Measurements from ENCODE around the gene CFHR5. TPM values are rescaled to one million over a fixed set of nuclear protein-coding genes. Genes with fewer than 3 reads are reported as not detected.

The CFHR5 gene
- total RNA-seq, 1 experiment from 2014 or later, result not detected

DNA sequence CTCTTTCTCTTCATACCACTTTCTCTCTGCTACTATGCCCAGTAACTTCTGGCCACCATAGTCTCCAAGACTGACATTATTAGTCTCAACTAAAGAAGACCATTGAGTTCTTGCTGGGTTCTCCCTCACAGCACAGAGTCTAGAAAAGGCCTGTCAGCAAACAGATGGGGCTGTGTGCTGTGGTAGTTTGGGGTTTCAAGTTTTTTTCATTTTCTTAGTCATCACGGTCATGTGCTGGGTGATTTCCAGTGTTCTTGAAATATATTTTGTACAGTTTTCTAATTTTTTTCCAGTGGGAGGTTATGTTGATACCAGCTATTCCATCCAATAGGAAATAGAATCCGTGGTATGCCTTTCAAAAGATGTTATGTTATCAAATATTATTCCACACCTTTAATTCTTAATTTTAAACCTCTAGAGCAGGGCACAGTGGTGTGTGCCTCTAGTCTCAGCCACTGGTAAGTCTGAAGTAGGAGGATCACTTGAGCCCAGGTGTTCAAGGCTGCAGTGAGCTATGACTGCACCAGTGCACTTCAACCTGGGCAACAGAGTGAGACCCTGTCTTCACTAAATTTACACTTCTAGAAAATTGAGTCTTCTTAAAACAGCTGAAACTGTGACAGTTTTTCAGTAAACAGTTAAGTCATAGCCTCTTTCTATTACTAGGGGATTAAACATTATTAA lies 25.5 kb upstream of the CFHR5 start:
- H3K4me3 Mint-ChIP-seq (ENCODE audit: unreplicated experiment), result no peak overlapping the region
- no peaks in the 10 kb centered on the region for H3K27me3 Mint-ChIP-seq (ENCODE audit: insufficient read depth, unreplicated experiment)
- Histone ChIP-seq H3K27me3 (replicated peaks; ENCODE audit: control insufficient read depth, insufficient read depth, low read length) (no peaks in the 10 kb centered on the region), H3K9me3 (no peaks in the 10 kb centered on the region), H3K36me3 (ENCODE audit: control insufficient read depth, insufficient read depth, low read length) (no peaks in the 10 kb centered on the region), H3K4me3 (ENCODE audit: low read depth, low read length) (no peak overlapping the region), H3K4me1 (no peaks in the 10 kb centered on the region)
- intact Hi-C loops (cut with micrococcal nuclease; ENCODE audit: unreplicated experiment), result no loop called here
- BruUV-seq (replicated peaks), result no TSS peak
- H3K27ac Mint-ChIP-seq (ENCODE audit: unreplicated experiment), result no peak overlapping the region
- POLR2A ChIA-PET, result no interaction called here
- CTCF ChIA-PET, result no interaction called here
- no peaks in the 10 kb centered on the region for H3K4me1 Mint-ChIP-seq (ENCODE audit: low read depth, unreplicated experiment)
- TF ChIP-seq, protein P1, sequence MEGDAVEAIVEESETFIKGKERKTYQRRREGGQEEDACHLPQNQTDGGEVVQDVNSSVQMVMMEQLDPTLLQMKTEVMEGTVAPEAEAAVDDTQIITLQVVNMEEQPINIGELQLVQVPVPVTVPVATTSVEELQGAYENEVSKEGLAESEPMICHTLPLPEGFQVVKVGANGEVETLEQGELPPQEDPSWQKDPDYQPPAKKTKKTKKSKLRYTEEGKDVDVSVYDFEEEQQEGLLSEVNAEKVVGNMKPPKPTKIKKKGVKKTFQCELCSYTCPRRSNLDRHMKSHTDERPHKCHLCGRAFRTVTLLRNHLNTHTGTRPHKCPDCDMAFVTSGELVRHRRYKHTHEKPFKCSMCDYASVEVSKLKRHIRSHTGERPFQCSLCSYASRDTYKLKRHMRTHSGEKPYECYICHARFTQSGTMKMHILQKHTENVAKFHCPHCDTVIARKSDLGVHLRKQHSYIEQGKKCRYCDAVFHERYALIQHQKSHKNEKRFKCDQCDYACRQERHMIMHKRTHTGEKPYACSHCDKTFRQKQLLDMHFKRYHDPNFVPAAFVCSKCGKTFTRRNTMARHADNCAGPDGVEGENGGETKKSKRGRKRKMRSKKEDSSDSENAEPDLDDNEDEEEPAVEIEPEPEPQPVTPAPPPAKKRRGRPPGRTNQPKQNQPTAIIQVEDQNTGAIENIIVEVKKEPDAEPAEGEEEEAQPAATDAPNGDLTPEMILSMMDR (IDR thresholded peaks at IDR 0.05; ENCODE audit: insufficient read depth in 1 of 2, low read depth in 1 of 2, low read length in 1 of 2, severe bottlenecking in 1 of 2, unreplicated experiment in 1 of 2), result no peak
- H3K9me3 Mint-ChIP-seq (ENCODE audit: unreplicated experiment), result peaks cover 11% of the 10 kb centered on the region
- no peaks in the 10 kb centered on the region for H3K36me3 Mint-ChIP-seq (ENCODE audit: insufficient read depth, unreplicated experiment)
- DNase-seq, result no peak

DNA sequence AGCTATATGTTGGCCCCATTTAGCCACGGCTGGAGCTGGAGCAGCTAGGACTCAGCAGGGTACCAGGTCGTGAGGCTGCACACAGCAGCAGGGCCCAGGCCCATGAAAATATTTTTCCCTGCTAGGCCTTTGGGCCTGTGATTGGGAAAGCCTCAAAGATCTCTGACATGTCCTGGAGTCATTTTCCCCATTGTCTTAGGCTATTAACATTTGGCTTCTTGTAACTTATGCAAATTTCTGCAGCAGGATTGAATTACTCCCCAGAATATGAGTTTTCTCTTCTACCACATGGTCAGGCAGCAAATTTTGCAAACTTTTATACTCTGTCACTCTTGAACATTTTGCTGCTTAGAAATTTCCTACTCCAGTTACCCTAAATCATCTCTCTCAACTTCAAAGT lies 22.6 kb upstream of the CFHR5 start:
- BruUV-seq (replicated peaks), result no TSS peak
- H3K4me1 Mint-ChIP-seq (ENCODE audit: low read depth, unreplicated experiment), result no peaks in the 10 kb centered on the region
- DNase-seq, result no peak
- H3K9me3 Mint-ChIP-seq (ENCODE audit: unreplicated experiment), result peaks cover 11% of the 10 kb centered on the region
- Histone ChIP-seq H3K4me1 (no peaks in the 10 kb centered on the region), H3K9me3 (no peaks in the 10 kb centered on the region), H3K4me3 (ENCODE audit: low read depth, low read length) (no peak overlapping the region), H3K27me3 (replicated peaks; ENCODE audit: control insufficient read depth, insufficient read depth, low read length) (no peaks in the 10 kb centered on the region), H3K36me3 (ENCODE audit: control insufficient read depth, insufficient read depth, low read length) (no peaks in the 10 kb centered on the region)
- no peak overlapping the region for H3K27ac Mint-ChIP-seq (ENCODE audit: unreplicated experiment)
- ChIA-PET POLR2A (no interaction called here), CTCF (no interaction called here)
- no peaks in the 10 kb centered on the region for H3K36me3 Mint-ChIP-seq (ENCODE audit: insufficient read depth, unreplicated experiment)
- intact Hi-C loops (cut with micrococcal nuclease; ENCODE audit: unreplicated experiment), result no loop called here
- no peak overlapping the region for H3K4me3 Mint-ChIP-seq (ENCODE audit: unreplicated experiment)
- no peaks in the 10 kb centered on the region for H3K27me3 Mint-ChIP-seq (ENCODE audit: insufficient read depth, unreplicated experiment)
- TF ChIP-seq, protein P1 (IDR thresholded peaks at IDR 0.05; ENCODE audit: insufficient read depth in 1 of 2, low read depth in 1 of 2, low read length in 1 of 2, severe bottlenecking in 1 of 2, unreplicated experiment in 1 of 2), result no peak

DNA sequence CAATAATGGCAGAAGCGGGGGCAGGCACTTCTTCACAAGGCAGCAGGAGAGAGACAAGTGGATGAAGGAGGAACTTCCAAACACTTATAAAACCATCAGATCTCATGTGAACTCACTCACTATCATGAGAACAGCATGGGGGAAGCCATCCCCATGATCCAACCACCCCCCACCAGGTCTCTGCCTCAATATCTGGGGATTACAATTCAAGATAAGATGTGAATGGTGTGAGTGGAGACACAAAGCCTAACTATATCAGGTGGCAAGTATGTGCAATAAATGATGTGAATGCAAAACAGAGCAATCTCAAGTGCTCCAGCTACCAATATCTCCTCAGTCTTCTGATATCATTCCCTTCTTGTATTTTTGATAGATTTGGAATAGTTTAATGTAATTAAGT lies 21.4 kb upstream of the CFHR5 start:
- H3K9me3 ChIP-seq, result no peaks in the 10 kb centered on the region
- Mint-ChIP-seq H3K36me3 (ENCODE audit: insufficient read depth, unreplicated experiment) (no peaks in the 10 kb centered on the region), H3K9me3 (ENCODE audit: unreplicated experiment) (peaks cover 11% of the 10 kb centered on the region), H3K27me3 (ENCODE audit: insufficient read depth, unreplicated experiment) (no peaks in the 10 kb centered on the region), H3K27ac (ENCODE audit: unreplicated experiment) (no peak overlapping the region), H3K4me1 (ENCODE audit: low read depth, unreplicated experiment) (no peaks in the 10 kb centered on the region), H3K4me3 (ENCODE audit: unreplicated experiment) (no peak overlapping the region)
- no peaks in the 10 kb centered on the region for H3K4me1 ChIP-seq
- no peaks in the 10 kb centered on the region for H3K27me3 ChIP-seq (replicated peaks; ENCODE audit: control insufficient read depth, insufficient read depth, low read length)
- H3K36me3 ChIP-seq (ENCODE audit: control insufficient read depth, insufficient read depth, low read length), result no peaks in the 10 kb centered on the region
- ChIA-PET CTCF (no interaction called here), POLR2A (no interaction called here)
- intact Hi-C loops (cut with micrococcal nuclease; ENCODE audit: unreplicated experiment), result no loop called here
- no peak overlapping the region for H3K4me3 ChIP-seq (ENCODE audit: low read depth, low read length)
- no TSS peak for BruUV-seq (replicated peaks)
- no peak for DNase-seq
- TF ChIP-seq, protein P1 (IDR thresholded peaks at IDR 0.05; ENCODE audit: insufficient read depth in 1 of 2, low read depth in 1 of 2, low read length in 1 of 2, severe bottlenecking in 1 of 2, unreplicated experiment in 1 of 2), result no peak
